K562 (cell line): Measurements from ENCODE around the gene TMEM208. TPM values are rescaled to one million over a fixed set of nuclear protein-coding genes. Genes with fewer than 3 reads are reported as not detected.

Experiments used
- BCLAF1 ChIP-seq, 2 experiments: fragments of 450-650 bp in 1 of 2; IDR thresholded peaks; 2 replicates each; pipeline ENCODE4 v1.6.1; 2011 to 2017; ENCODE audit warnings: low read depth in 2 of 2, antibody characterized with exemption in 1 of 2, borderline replicate concordance in 1 of 2, low read length in 1 of 2, mild to moderate bottlenecking in 1 of 2, mixed read lengths in 1 of 2; ENCODE audit not compliant: control insufficient read depth in 1 of 2
- BRD4 ChIP-seq: fragments of 200-600 bp; sonication (generic); IDR thresholded peaks from 2 replicates; pipeline ENCODE4 v1.6.1; 2017; ENCODE audit warnings: inconsistent platforms
- CEBPZ ChIP-seq: fragments of 150-350 bp; IDR thresholded peaks from 2 replicates; pipeline ENCODE4 v1.6.1; 2014; ENCODE audit warnings: low read depth, mild to moderate bottlenecking, low read length, borderline replicate concordance
- ETV6 ChIP-seq, 3 experiments: fragments of 150-350 bp in 1 of 3; sonication (generic) in 1 of 3; formaldehyde crosslinking in 1 of 3; IDR thresholded peaks; 2 replicates each; pipeline versions ENCODE4 v1.6.1 to v1.8.0; 2014 to 2022; ENCODE audit warnings: borderline replicate concordance in 2 of 3, low read depth in 2 of 3, antibody characterized with exemption in 1 of 3, low read length in 1 of 3, mild to moderate bottlenecking in 1 of 3, missing genetic modification reagents in 1 of 3
- RERE ChIP-seq: sonication (generic); formaldehyde crosslinking; IDR thresholded peaks from 2 replicates; pipeline ENCODE4 v1.8.0; 2023; ENCODE audit warnings: missing genetic modification reagents, mild to moderate bottlenecking, borderline replicate concordance
- SPI1 ChIP-seq: IDR thresholded peaks from 2 replicates; pipeline ENCODE4 v1.6.1; 2011; ENCODE audit warnings: low read depth, low read length, control low read depth, borderline replicate concordance
- ZMIZ1 ChIP-seq, 2 experiments: fragments of 150-350 bp in 1 of 2; IDR thresholded peaks; 2 replicates each; pipeline ENCODE4 v1.6.1; 2012 to 2016; ENCODE audit warnings: low read depth in 2 of 2, low read length in 2 of 2, mild to moderate bottlenecking in 1 of 2, moderate library complexity in 1 of 2
- polyA plus RNA-seq, 8 experiments: library from polyadenylated mRNA; depleted of rRNA in 4 of 8; stranded (reverse) in 5 of 8; unstranded in 3 of 8; fragments of >200 nt; fragmentation: Nextera tagmentation in 2 of 8; fragmentation: Illumina TruSeq in 1 of 8; extraction: Ambion mirVana in 2 of 8; extraction: Trizol in 1 of 8; gene quantifications; 2 replicates each; pipeline versions ENCODE4 v1.2.1 to v1.2.3, GENCODE V29; 2011 to 2014; ENCODE audit warnings: inconsistent platforms in 1 of 8, missing spikeins in 1 of 8
- total RNA-seq, 7 experiments: library from RNA; depleted of rRNA in 6 of 7; stranded (reverse); fragments of >200 nt in 6 of 7; fragmentation: Illumina TruSeq in 2 of 7; extraction: Trizol in 2 of 7; gene quantifications; 2 replicates each; pipeline versions ENCODE4 v1.2.1 to v1.2.3, GENCODE V29; 2011 to 2021; ENCODE audit warnings: low replicate concordance in 1 of 7

Gene TMEM208
- total and polyA plus RNA-seq, 9 of the 15 experiments (the other 6 are each of a cell fraction or from before 2014, with no cell fraction given) = 31.8 to 239 (median 54.3) TPM

- no peak for TF ChIP-seq BCLAF1 (IDR thresholded peaks at IDR 0.05; ENCODE audit: borderline replicate concordance in 1 of 2, control insufficient read depth in 1 of 2, low read depth in 2 of 2, low read length in 1 of 2)
- peak; percentile 75; the same call in 1 of the 2 replicates for TF ChIP-seq SPI1
- 0 out of 4 replicates have a peak, but pooled peaks of 1 of the 2 experiments have one; percentile 8 for TF ChIP-seq ZMIZ1 (IDR thresholded peaks at IDR 0.05; ENCODE audit: low read depth in 2 of 2, low read length in 2 of 2)
- TF ChIP-seq RERE = no peak
- 0 out of 4 replicates have a peak, but pooled peaks of 1 of the 2 experiments have one; percentile 30 for TF ChIP-seq ETV6 (IDR thresholded peaks at IDR 0.05; ENCODE audit: borderline replicate concordance in 1 of 2, low read depth in 2 of 2, low read length in 1 of 2)
- TF ChIP-seq ETV6 (CRISPR knock-in tag; IDR thresholded peaks at IDR 0.05; ENCODE audit: borderline replicate concordance) = no peak
- no peak for TF ChIP-seq BRD4
- TF ChIP-seq CEBPZ = no peak
These were observed at the start of gene TMEM208 (continued) for GRCh38 chr16:67226804-67227566.
